Measurements from ENCODE around the gene CTNNA3.
"Not testable (repeated sequence)": the region's sequence is repeated elsewhere in the genome, so short reads cannot be mapped to it uniquely, and the experiment has no call there.

CTNNA3 gene

GRCh38 chr10:66350622-66351399 lies 1345.2 kb downstream of the CTNNA3 start:
- DNase-seq: no peak

- no peak for DNase-seq
These were observed 1346.3 kb downstream of the CTNNA3 start for GRCh38 chr10:66349726-66350125.

GRCh38 chr10:66349076-66349475 lies 1346.9 kb downstream of the CTNNA3 start:
- no peak for DNase-seq

- DNase-seq: no peak
These were observed 1358.8 kb downstream of the CTNNA3 start for GRCh38 chr10:66337211-66337610.

GRCh38 chr10:66336791-66337190 lies 1359.2 kb downstream of the CTNNA3 start:
- no peak for DNase-seq

- DNase-seq: not testable (repeated sequence)
These were observed 1360.2 kb downstream of the CTNNA3 start for GRCh38 chr10:66335753-66336152.

GRCh38 chr10:66329147-66329546 lies 1366.8 kb downstream of the CTNNA3 start:
- DNase-seq: no peak

GRCh38 chr10:66326876-66327275 lies 1369.1 kb downstream of the CTNNA3 start:
- DNase-seq: no peak

- DNase-seq: no peak
These were observed 1373.2 kb downstream of the CTNNA3 start for GRCh38 chr10:66322777-66323176.

GRCh38 chr10:66321723-66322665 lies 1374.0 kb downstream of the CTNNA3 start:
- no peak for DNase-seq

GRCh38 chr10:66318761-66319160 lies 1377.2 kb downstream of the CTNNA3 start:
- DNase-seq: no peak

- DNase-seq: no peak
These were observed 1388.2 kb downstream of the CTNNA3 start for GRCh38 chr10:66307826-66308225.

- DNase-seq: no peak
These were observed 1394.9 kb downstream of the CTNNA3 start for GRCh38 chr10:66301078-66301477.

- no peak for DNase-seq
These were observed 1400.4 kb downstream of the CTNNA3 start for GRCh38 chr10:66295602-66296001.

- DNase-seq: no peak
These were observed 1401.5 kb downstream of the CTNNA3 start for GRCh38 chr10:66294538-66294937.

- DNase-seq: no peak
These were observed 1403.1 kb downstream of the CTNNA3 start for GRCh38 chr10:66292922-66293321.

- DNase-seq: no peak
These were observed 1403.5 kb downstream of the CTNNA3 start for GRCh38 chr10:66292456-66292855.

GRCh38 chr10:66291133-66291532 lies 1404.9 kb downstream of the CTNNA3 start:
- DNase-seq: no peak

GRCh38 chr10:66284621-66285020 lies 1411.4 kb downstream of the CTNNA3 start:
- DNase-seq: no peak

GRCh38 chr10:66283874-66284464 lies 1412.0 kb downstream of the CTNNA3 start:
- no peak for DNase-seq

GRCh38 chr10:66283064-66283463 lies 1412.9 kb downstream of the CTNNA3 start:
- DNase-seq: no peak

GRCh38 chr10:66281327-66281726 lies 1414.7 kb downstream of the CTNNA3 start:
- DNase-seq: no peak

- DNase-seq: no peak
These were observed 1418.5 kb downstream of the CTNNA3 start for GRCh38 chr10:66277481-66277880.
